ENCODE results near the gene SIK3.

Gene SIK3

DNA sequence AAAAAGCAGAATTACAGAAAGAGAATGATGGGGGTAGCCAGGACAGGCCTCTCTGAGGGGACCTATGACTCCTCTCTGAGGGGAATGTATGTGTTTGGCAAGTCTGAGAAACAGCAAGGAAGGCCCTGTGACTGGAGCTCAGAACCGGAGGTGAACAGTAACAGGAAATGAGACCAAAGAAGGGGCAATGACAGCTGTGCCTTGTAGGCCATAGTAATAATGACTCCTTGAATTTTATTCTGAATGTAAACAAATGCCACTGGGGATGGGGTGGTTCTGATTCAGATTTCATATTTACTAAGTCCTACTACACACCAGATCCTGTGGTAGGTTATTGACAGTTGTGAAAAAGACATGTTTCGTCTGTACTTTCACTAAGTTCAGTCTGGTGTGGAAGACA, 208.0 kb downstream of the SIK3 start:
- no peak for DNase-seq

GRCh38 chr11:116888884-116889549, 209.2 kb downstream of the SIK3 start:
- DNase-seq = no peak

GRCh38 chr11:116888024-116888423, 210.2 kb downstream of the SIK3 start:
- DNase-seq = no peak

- no peak for DNase-seq
Measured at GRCh38 chr11:116885951-116886655, 212.1 kb downstream of the SIK3 start.

GRCh38 chr11:116882386-116882785, 215.8 kb downstream of the SIK3 start:
- DNase-seq = no peak

GRCh38 chr11:116881143-116881542, 217.1 kb downstream of the SIK3 start:
- no peak for DNase-seq

GRCh38 chr11:116879800-116880625, 218.2 kb downstream of the SIK3 start:
- DNase-seq = no peak

DNA sequence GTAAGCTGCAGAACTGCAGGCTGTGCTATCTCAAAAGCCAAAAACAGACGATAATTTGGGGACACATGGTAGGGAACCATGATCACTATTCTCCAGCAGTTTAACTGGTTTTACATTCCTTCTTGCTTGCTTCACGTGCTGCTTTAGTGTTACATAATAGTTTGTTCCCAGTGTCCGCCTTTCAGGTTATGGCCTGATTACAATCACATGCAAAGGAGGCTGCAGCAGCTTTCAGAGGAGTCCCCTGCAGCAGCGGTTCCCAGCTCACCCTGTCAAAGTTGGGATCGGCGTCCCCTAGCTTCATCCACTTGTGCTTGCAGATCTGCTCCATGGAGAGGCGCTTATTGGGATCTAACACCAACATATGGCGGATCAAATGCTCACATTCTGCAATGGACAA, 221.6 kb downstream of the SIK3 start:
- DNase-seq = no peak

GRCh38 chr11:116875194-116875593, 223.0 kb downstream of the SIK3 start:
- DNase-seq = no peak

- no peak for DNase-seq
Measured at GRCh38 chr11:116874251-116874650, 224.0 kb downstream of the SIK3 start.

DNA sequence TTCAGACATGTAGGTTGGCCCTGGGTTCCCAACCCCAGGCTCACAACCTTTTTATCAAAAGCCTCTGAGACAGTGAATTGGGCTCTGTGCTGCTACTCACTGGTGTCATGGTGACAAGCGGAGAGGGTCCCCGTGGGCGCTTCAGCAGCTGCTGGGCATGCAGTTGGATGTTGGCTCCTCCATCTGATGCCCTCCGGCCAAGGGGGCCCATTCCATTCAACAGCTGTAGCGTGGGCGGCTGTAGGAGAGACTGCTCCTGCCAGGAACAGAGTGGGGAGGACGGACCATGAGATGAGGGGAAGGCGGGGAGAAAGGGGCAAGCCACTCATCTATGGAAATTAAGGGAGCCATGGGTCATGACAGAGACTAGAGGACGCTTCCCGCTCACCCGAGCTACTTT, 224.8 kb downstream of the SIK3 start:
- no peak for DNase-seq

- DNase-seq = no peak
Measured at GRCh38 chr11:116871248-116871647, 227.0 kb downstream of the SIK3 start.

- DNase-seq = no peak
Measured at GRCh38 chr11:116870054-116870453, 228.2 kb downstream of the SIK3 start.

DNA sequence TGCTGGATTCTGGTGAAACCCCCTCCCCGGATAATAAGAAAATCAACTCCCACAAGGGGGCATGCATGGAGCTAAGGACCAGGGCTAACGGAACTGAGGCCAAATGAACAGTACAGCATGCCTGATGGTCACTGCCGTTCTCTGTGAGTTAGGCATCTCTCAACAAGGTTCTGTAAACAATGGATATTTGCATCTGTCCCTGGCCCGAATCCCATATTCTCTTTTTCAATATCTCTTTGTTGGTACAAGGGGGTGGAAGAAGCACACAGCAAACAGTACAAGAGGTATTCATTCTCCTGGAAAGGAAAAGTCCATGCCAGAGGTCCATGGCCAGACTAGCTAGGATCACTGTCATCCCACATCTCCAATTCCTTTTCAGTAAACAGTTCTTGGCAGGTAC, 228.6 kb downstream of the SIK3 start:
- no peak for DNase-seq

GRCh38 chr11:116868066-116868465, 230.2 kb downstream of the SIK3 start:
- no peak for DNase-seq

GRCh38 chr11:116867619-116868018, 230.6 kb downstream of the SIK3 start:
- DNase-seq = no peak

GRCh38 chr11:116866804-116867455, 231.3 kb downstream of the SIK3 start:
- DNase-seq = no peak

DNA sequence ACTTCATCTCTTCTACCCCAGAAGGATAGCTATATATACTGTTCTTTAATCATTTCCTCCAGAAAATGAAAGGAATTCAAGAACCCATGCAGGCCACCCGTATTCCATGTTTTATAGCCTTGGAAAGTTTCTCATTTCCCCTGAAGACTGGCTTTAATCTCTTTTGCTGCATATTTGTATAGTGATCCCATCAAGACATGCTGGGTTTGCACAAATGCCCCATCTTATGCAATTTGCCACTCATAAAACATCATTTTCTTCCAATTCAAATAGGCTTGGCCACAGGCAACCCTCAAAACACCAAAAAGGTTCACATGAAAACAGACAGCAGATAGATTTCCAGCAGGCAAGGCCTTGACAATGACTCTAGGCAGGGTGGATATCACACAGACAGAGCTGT, 232.5 kb downstream of the SIK3 start:
- no peak for DNase-seq

DNA sequence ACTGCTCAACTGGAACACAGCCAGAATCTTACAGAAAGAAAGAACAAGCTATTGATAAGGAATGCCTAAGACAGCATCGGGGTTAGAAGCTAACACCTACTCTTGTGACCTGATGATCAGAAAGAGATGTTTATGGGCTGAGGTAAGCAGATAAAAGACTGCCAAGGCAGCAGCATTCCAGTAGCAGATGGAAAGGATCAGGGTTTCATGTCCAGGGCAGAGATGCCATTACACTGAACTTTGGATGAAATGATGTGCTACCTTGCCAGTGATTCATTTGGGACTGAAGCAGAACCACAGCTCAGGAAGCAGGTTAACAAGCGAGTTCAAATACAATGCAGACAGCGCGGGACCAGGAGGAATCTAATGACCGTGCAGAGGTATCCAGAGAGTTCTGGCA, 233.7 kb downstream of the SIK3 start:
- DNase-seq = no peak

DNA sequence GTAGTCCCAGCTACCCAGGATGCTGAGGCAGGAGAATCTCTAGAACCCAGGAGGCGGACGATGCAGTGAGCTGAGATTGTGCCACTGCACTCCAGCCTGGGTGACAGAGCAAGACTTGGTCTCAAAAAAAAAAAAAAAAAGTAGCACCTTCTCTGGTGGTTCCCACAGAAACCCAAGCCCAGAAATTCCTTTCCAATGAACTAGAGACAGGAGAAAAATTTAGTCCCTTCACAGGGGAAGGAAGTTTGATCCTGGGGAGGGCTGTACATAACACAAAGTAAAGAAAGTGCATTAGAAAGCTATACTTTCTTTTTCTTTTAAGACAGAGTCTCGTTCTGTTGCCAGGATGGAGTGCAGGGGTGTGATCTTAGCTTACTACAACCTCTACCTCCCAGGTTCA, 235.3 kb downstream of the SIK3 start:
- DNase-seq = no peak

- DNase-seq = no peak
Measured at GRCh38 chr11:116862185-116862584, 236.0 kb downstream of the SIK3 start.

GRCh38 chr11:116861539-116861938, 236.7 kb downstream of the SIK3 start:
- DNase-seq = no peak

- DNase-seq = no peak
Measured at GRCh38 chr11:116860303-116860702, 237.9 kb downstream of the SIK3 start.
